ENCODE data around the gene MAG. TPM values are rescaled to one million over a fixed set of nuclear protein-coding genes. Genes with fewer than 3 reads are reported as not detected.

The MAG gene
- total and polyA plus RNA-seq, 9 of the 15 experiments (the other 6 are each of a cell fraction or from before 2014, with no cell fraction given), result 0.11 to 10.0 (median 1.6) TPM

GRCh38 chr19:35295792-35296462 is 4.0 kb downstream of the MAG start:
- 36% methylated on average over 24 of the region's 24 CpGs for WGBS (ENCODE audit: insufficient coverage, low coverage, missing lambda C conversion rate)
- no TSS peak for BruUV-seq (replicated peaks)
- peaks cover 6% of the 10 kb centered on the region for H3K9me1 ChIP-seq (ENCODE audit: control insufficient read depth, insufficient read depth, low read length)
- CTCF ChIA-PET (ENCODE audit: low intra/inter-chr PET ratio), result no interaction called here
- peak overlapping the region; percentile 67 for H2AFZ ChIP-seq (ENCODE audit: low read depth, low read length)
- H4K20me1 ChIP-seq (replicated peaks; ENCODE audit: control insufficient read depth, insufficient read depth, low read length), result no peaks in the 10 kb centered on the region
- H3K36me3 ChIP-seq (ENCODE audit: control insufficient read depth, insufficient read depth, low read length), result no peaks in the 10 kb centered on the region
- H3K9ac ChIP-seq (ENCODE audit: insufficient read depth in 1 of 2, low read depth in 2 of 2, low read length in 2 of 2), result peak overlapping the region in 1 of 2 experiments; percentile 47; a peak in 2 of 4 replicates
- no peaks in the 10 kb centered on the region for H3K79me2 ChIP-seq (ENCODE audit: control insufficient read depth, insufficient read depth, low read length)
- H3K4me3 ChIP-seq, result no peak overlapping the region
- peaks cover 2 to 12% of the 10 kb centered on the region in 2 experiments; a peak in 3 of 5 replicates for H3K27me3 ChIP-seq (ENCODE audit: control insufficient read depth in 2 of 2, insufficient read depth in 2 of 2, low read length in 2 of 2)
- intact Hi-C loops (cut with micrococcal nuclease) (no loop called here), in situ Hi-C loops (cut with MboI) (no loop called here)
- ATAC-seq (peak; percentile 47), FAIRE-seq (no peak), DNase-seq (ENCODE audit: extremely low read depth in 1 of 4, low spot score in 3 of 4) (peak; percentile 43 to 66 (median 56))
- peaks cover 43 to 78% of the 10 kb centered on the region in 2 experiments for H3K4me1 ChIP-seq (replicated peaks in 1 of 2; ENCODE audit: control insufficient read depth in 2 of 2, insufficient read depth in 2 of 2, low read length in 2 of 2)
- no peak overlapping the region for H3K27ac ChIP-seq (ENCODE audit: extremely low read depth, low read depth, low read length)
- no peaks in the 10 kb centered on the region for H3K9me3 ChIP-seq (replicated peaks; ENCODE audit: control insufficient read depth, insufficient read depth, low read depth, low read length)
- POLR2A ChIA-PET, result interaction anchor here (0.6 to 0.8 kb wide), 3 partner anchors 17 to 148 kb away, joined by 3 read pairs; no protein-coding TSS in a partner anchor
- H3K4me2 ChIP-seq (ENCODE audit: insufficient read depth, low read length), result no peak overlapping the region
- TF ChIP-seq PKNOX1 (IDR thresholded peaks at IDR 0.05) (no peak), ZNF347 (CRISPR knock-in tag; IDR thresholded peaks at IDR 0.05; ENCODE audit: low read depth) (no peak), MBD1 (CRISPR knock-in tag; IDR thresholded peaks at IDR 0.05) (no peak), FOXP4 (CRISPR knock-in tag; IDR thresholded peaks at IDR 0.05; ENCODE audit: borderline replicate concordance) (no peak), TFAM (CRISPR knock-in tag; conservative IDR thresholded peaks at IDR 0.05) (no peak), TEAD4 (IDR thresholded peaks at IDR 0.05; ENCODE audit: low read length) (peak; percentile 43; the same call in 1 of the 2 replicates), TEAD4 (CRISPR knock-in tag; IDR thresholded peaks at IDR 0.05; ENCODE audit: borderline replicate concordance) (no peak), ZNF583 (CRISPR knock-in tag; IDR thresholded peaks at IDR 0.05) (no peak), ERF (CRISPR knock-in tag; IDR thresholded peaks at IDR 0.05) (no peak), RAD51 (IDR thresholded peaks at IDR 0.05; ENCODE audit: borderline replicate concordance, low read depth) (no peak), CEBPZ (IDR thresholded peaks at IDR 0.05; ENCODE audit: borderline replicate concordance, low read depth, low read length) (no peak), PTTG1 (tag; IDR thresholded peaks at IDR 0.05; ENCODE audit: low read depth) (no peak), SAFB (IDR thresholded peaks at IDR 0.05; ENCODE audit: borderline replicate concordance, low read depth, low read length) (no peak), MTF1 (CRISPR knock-in tag; IDR thresholded peaks at IDR 0.05; ENCODE audit: borderline replicate concordance) (no peak)

All from K562 (cell line).